ENCODE results near the gene OXT. TPM values are rescaled to one million over a fixed set of nuclear protein-coding genes. Genes with fewer than 3 reads are reported as not detected.

Gene OXT
- total RNA-seq, 1 donor from 2014 or later, result not detected

DNA sequence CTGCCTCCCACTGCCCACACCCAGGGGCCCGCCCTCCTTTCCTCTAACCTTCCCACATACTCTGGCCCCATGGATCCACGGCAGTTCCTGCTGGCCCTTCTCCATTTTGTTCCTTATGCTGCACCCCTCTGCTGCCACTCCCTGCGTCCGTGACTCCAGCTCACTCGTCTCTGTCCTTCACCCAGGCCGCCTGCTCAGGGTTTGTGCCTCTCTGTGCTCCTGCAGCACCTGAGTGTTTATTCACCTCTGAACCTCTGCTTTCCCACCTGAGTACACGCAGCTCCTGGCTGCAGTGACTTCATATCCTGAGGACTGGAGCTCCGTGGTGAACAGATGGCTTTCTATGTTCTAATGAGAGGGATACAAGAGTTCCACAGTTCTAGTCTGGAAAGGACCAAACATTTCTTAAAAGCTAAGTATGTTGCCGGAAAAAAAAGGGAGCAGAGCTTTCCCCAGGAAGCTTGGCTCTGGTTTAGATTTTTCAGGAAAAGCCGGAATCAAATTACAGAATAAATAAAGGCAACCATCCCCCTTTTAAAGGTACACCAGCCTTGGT, 29.5 kb upstream of the OXT start:
- peak overlapping the region; percentile 9 for H3K4me3 Mint-ChIP-seq (ENCODE audit: unreplicated experiment)
- H3K27me3 Mint-ChIP-seq (ENCODE audit: unreplicated experiment), result peaks cover 7% of the 10 kb centered on the region
- H3K4me1 Mint-ChIP-seq (ENCODE audit: low read depth, unreplicated experiment), result peaks cover 17% of the 10 kb centered on the region
- DNase-seq, result no peak
- peak overlapping the region; percentile 0 for H3K27ac Mint-ChIP-seq (ENCODE audit: unreplicated experiment)
- peaks cover 10% of the 10 kb centered on the region for H3K9me3 Mint-ChIP-seq (ENCODE audit: unreplicated experiment)
- no peaks in the 10 kb centered on the region for H3K36me3 Mint-ChIP-seq (ENCODE audit: unreplicated experiment)
- TF ChIP-seq, protein P1, sequence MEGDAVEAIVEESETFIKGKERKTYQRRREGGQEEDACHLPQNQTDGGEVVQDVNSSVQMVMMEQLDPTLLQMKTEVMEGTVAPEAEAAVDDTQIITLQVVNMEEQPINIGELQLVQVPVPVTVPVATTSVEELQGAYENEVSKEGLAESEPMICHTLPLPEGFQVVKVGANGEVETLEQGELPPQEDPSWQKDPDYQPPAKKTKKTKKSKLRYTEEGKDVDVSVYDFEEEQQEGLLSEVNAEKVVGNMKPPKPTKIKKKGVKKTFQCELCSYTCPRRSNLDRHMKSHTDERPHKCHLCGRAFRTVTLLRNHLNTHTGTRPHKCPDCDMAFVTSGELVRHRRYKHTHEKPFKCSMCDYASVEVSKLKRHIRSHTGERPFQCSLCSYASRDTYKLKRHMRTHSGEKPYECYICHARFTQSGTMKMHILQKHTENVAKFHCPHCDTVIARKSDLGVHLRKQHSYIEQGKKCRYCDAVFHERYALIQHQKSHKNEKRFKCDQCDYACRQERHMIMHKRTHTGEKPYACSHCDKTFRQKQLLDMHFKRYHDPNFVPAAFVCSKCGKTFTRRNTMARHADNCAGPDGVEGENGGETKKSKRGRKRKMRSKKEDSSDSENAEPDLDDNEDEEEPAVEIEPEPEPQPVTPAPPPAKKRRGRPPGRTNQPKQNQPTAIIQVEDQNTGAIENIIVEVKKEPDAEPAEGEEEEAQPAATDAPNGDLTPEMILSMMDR (IDR thresholded peaks at IDR 0.05; ENCODE audit: partially characterized antibody, unreplicated experiment), result no peak

DNA sequence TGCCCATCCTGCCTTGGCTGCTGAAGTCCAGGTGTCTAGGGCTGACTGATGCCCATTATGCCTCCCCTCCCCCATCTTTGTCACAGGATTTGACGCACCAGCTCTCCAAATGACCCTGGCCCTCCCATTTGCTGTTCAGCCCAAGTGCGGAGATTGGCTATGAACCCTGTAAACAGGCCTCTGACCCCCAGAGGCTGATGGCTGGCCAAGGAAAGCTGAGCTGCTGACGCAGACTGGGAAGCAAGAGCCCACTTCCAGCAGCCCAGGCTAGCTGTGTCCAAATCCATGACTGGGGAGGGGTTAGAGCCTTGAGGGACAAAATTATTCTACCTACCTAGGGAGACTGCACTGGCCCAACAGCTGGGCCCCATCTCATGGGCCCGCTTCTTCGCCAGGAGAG, 28.8 kb upstream of the OXT start:
- H3K4me1 Mint-ChIP-seq (ENCODE audit: low read depth, unreplicated experiment), result peaks cover 19% of the 10 kb centered on the region
- no peak overlapping the region for H3K4me3 Mint-ChIP-seq (ENCODE audit: unreplicated experiment)
- no peak overlapping the region for H3K27ac Mint-ChIP-seq (ENCODE audit: unreplicated experiment)
- H3K36me3 Mint-ChIP-seq (ENCODE audit: unreplicated experiment), result no peaks in the 10 kb centered on the region
- peaks cover 10% of the 10 kb centered on the region for H3K9me3 Mint-ChIP-seq (ENCODE audit: unreplicated experiment)
- TF ChIP-seq, protein P1 (IDR thresholded peaks at IDR 0.05; ENCODE audit: partially characterized antibody, unreplicated experiment), result no peak
- H3K27me3 Mint-ChIP-seq (ENCODE audit: unreplicated experiment), result peaks cover 7% of the 10 kb centered on the region
- no peak for DNase-seq

DNA sequence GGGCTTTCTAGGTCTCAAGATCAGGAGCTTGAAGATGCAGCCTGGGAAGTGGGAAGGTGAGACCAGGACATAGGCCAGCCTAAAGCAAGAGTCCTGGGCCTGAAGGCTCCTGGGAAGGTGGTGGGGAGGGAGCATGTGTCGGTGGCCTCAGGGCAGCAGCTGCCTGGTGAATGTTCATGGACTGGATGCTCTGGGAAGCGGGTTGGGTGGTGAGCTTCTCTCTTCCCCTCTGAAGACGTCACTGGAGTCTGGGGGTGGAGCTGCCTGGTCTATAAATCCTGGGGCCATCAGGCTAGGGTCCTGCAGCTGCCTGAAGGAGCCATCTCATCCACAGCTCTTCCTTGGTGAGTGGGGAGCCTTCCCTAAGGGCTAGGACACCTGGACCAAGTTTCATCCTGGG, 28.1 kb upstream of the OXT start, which contains the start of gene GNRH2:
GNRH2 (plus strand) TSS at position 301 of the 400 bp plus-strand sequence. CDS start 793 bp downstream, outside the sequence.
- Mint-ChIP-seq H3K27me3 (ENCODE audit: unreplicated experiment) (peaks cover 7% of the 10 kb centered on the region), H3K4me3 (ENCODE audit: unreplicated experiment) (no peak within 1 kb of the TSS), H3K4me1 (ENCODE audit: low read depth, unreplicated experiment) (peaks cover 19% of the 10 kb centered on the region), H3K27ac (ENCODE audit: unreplicated experiment) (peak within 1 kb of the TSS; percentile 8), H3K9me3 (ENCODE audit: unreplicated experiment) (peaks cover 10% of the 10 kb centered on the region), H3K36me3 (ENCODE audit: unreplicated experiment) (no peaks in the 10 kb centered on the region)
- TF ChIP-seq, protein P1 (IDR thresholded peaks at IDR 0.05; ENCODE audit: partially characterized antibody, unreplicated experiment), result no peak
- DNase-seq, result no peak

DNA sequence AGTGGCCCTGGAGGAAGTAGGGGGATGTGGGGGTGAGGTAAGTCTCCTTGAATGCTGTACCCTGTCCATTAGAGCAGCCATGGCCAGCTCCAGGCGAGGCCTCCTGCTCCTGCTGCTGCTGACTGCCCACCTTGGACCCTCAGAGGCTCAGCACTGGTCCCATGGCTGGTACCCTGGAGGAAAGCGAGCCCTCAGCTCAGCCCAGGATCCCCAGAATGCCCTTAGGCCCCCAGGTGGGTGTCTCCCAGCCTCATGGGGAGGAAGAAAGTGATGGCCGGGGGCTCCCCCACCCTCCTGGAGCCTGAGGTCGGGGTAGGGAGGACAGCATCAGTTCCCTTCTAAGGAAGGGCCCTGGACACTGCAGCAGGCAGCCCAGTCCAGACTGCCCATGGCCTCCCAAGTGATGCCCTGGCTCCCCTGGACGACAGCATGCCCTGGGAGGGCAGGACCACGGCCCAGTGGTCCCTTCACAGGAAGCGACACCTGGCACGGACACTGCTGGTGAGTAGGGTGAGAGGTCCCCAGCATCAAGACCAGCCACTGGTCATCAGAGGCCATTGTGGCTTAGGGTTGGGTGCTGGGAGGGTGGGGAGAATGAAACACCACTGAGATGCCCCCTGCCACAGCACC, 27.0 kb upstream of the OXT start:
- Mint-ChIP-seq H3K27me3 (ENCODE audit: unreplicated experiment) (peaks cover 7% of the 10 kb centered on the region), H3K4me1 (ENCODE audit: low read depth, unreplicated experiment) (peaks cover 19% of the 10 kb centered on the region), H3K9me3 (ENCODE audit: unreplicated experiment) (peaks cover 10% of the 10 kb centered on the region), H3K4me3 (ENCODE audit: unreplicated experiment) (no peak overlapping the region), H3K27ac (ENCODE audit: unreplicated experiment) (no peak overlapping the region), H3K36me3 (ENCODE audit: unreplicated experiment) (no peaks in the 10 kb centered on the region)
- no peak for DNase-seq
- TF ChIP-seq, protein P1 (IDR thresholded peaks at IDR 0.05; ENCODE audit: partially characterized antibody, unreplicated experiment), result no peak

Measured in glutamatergic neuron (in vitro differentiated cells).